Natural killer cell (primary cell): ENCODE measurements around the gene SLX4IP. TPM values are rescaled to one million over a fixed set of nuclear protein-coding genes. Genes with fewer than 3 reads are reported as not detected.
A peak's percentile ranks its signal among the peaks of the same experiment; 100 is the strongest.

Experiments used
- ATAC-seq, 3 donors: fragments of 150-1000 bp in 2 of 3; fragments of 200-7000 bp in 1 of 3; cut with Tn5 transposase; 1 replicate in 1 of 3; 2 replicates in 2 of 3; pipeline ENCODE4 v1.10.0; 2021; ENCODE audit warnings: mild to moderate bottlenecking in 2 of 3, moderate library complexity in 2 of 3
- DNase-seq, 2 donors: peaks; one replicate each; pipeline versions ENCODE4 v3.0.0 to v3.0.0-alpha.2; 2013 to 2021; ENCODE audit warnings: mixed read lengths in 1 of 2
- H3K27ac ChIP-seq: one replicate; pipeline ENCODE4 v1.5.1; 2013; ENCODE audit warnings: mild to moderate bottlenecking, low read length
- H3K27me3 ChIP-seq: one replicate; pipeline ENCODE4 v1.6.1; 2013; ENCODE audit warnings: low read length; ENCODE audit not compliant: control insufficient read depth, insufficient read depth
- H3K36me3 ChIP-seq: one replicate; pipeline ENCODE4 v1.6.1; 2013; ENCODE audit warnings: low read length; ENCODE audit not compliant: control insufficient read depth, insufficient read depth
- H3K4me1 ChIP-seq: one replicate; pipeline ENCODE4 v1.6.1; 2013; ENCODE audit warnings: low read length; ENCODE audit not compliant: control insufficient read depth, insufficient read depth
- H3K4me3 ChIP-seq: one replicate; pipeline ENCODE4 v1.5.1; 2013; ENCODE audit warnings: low read length
- H3K9me3 ChIP-seq: one replicate; pipeline ENCODE4 v1.6.1; 2013; ENCODE audit warnings: low read length; ENCODE audit not compliant: control insufficient read depth, insufficient read depth
- H3K27ac Mint-ChIP-seq, 2 donors: one replicate each; pipeline ENCODE4 v1.8.0; 2022; ENCODE audit warnings: mild to moderate bottlenecking in 2 of 2, mixed read lengths in 2 of 2, moderate library complexity in 1 of 2
- H3K27me3 Mint-ChIP-seq, 2 donors: one replicate each; pipeline ENCODE4 v1.8.0; 2022; ENCODE audit warnings: low read depth in 2 of 2, mixed read lengths in 2 of 2
- H3K36me3 Mint-ChIP-seq: one replicate; pipeline ENCODE4 v1.8.0; 2022; ENCODE audit warnings: mixed read lengths
- H3K4me1 Mint-ChIP-seq, 2 donors: one replicate each; pipeline ENCODE4 v1.8.0; 2022; ENCODE audit warnings: mixed read lengths in 2 of 2
- H3K4me3 Mint-ChIP-seq: one replicate; pipeline ENCODE4 v1.8.0; 2022; ENCODE audit warnings: mild to moderate bottlenecking, moderate library complexity, mixed read lengths
- H3K9me3 Mint-ChIP-seq, 2 donors: one replicate each; pipeline ENCODE4 v1.8.0; 2022; ENCODE audit warnings: mixed read lengths in 2 of 2
- CTCF ChIP-seq: fragments of 200-600 bp; IDR thresholded peaks from one replicate; pipeline ENCODE4 v1.8.0; 2022; ENCODE audit warnings: antibody characterized with exemption
- WGBS: methylation state at CpG from one replicate; pipeline ENCODE4 v1.1.7; 2013; ENCODE audit warnings: missing lambda C conversion rate; ENCODE audit not compliant: insufficient coverage; 5-methylcytosine and 5-hydroxymethylcytosine counted together
- intact Hi-C: fragments of 100-400 bp; cut with micrococcal nuclease; formaldehyde crosslinking; loops from one replicate; pipeline ENCODE4 v1.14.2; 2022
- total RNA-seq, 4 donors: library from RNA; stranded (reverse); fragments of 120-200 nt in 1 of 4; gene quantifications; one replicate each; pipeline versions ENCODE4 v1.2.3 to v1.2.4, GENCODE V29; 2013 to 2022

The SLX4IP gene
- total RNA-seq, 3 donors from 2014 or later (not counting 1 experiment from before 2014, with no cell fraction given), result 2.9 to 5.5 (median 5.2) TPM

- Mint-ChIP-seq H3K27me3 (no peaks in the 10 kb centered on the region), H3K9me3 (no peaks in the 10 kb centered on the region), H3K4me1 (peaks cover 7 to 9% of the 10 kb centered on the region in 2 donors), H3K4me3 (no peak overlapping the region), H3K27ac (no peak overlapping the region), H3K36me3 (no peaks in the 10 kb centered on the region)
- DNase-seq (no peak), ATAC-seq (no peak)
- 88% methylated on average over 1 of the region's 2 CpGs for WGBS
- Histone ChIP-seq H3K27me3 (no peaks in the 10 kb centered on the region), H3K4me3 (no peak overlapping the region), H3K36me3 (no peaks in the 10 kb centered on the region), H3K4me1 (no peaks in the 10 kb centered on the region), H3K9me3 (no peaks in the 10 kb centered on the region), H3K27ac (no peak overlapping the region)
- intact Hi-C loops, result no loop called here
- no peak for TF ChIP-seq CTCF
These were observed 95.8 kb downstream of the SLX4IP start for GRCh38 chr20:10530883-10531282.

GRCh38 chr20:10531848-10532247 lies 96.7 kb downstream of the SLX4IP start:
- Histone ChIP-seq H3K4me3 (no peak overlapping the region), H3K9me3 (no peaks in the 10 kb centered on the region), H3K36me3 (no peaks in the 10 kb centered on the region), H3K27me3 (no peaks in the 10 kb centered on the region), H3K27ac (no peak overlapping the region), H3K4me1 (no peaks in the 10 kb centered on the region)
- Mint-ChIP-seq H3K36me3 (no peaks in the 10 kb centered on the region), H3K9me3 (no peaks in the 10 kb centered on the region), H3K4me1 (peaks cover 7 to 9% of the 10 kb centered on the region in 2 donors), H3K27ac (no peak overlapping the region), H3K4me3 (no peak overlapping the region), H3K27me3 (no peaks in the 10 kb centered on the region)
- DNase-seq (no peak), ATAC-seq (no peak)
- intact Hi-C loops, result no loop called here
- WGBS, result 83% methylated on average over 2 of the region's 3 CpGs
- no peak for TF ChIP-seq CTCF

GRCh38 chr20:10532361-10532760 lies 97.3 kb downstream of the SLX4IP start:
- H3K4me1 Mint-ChIP-seq, result peaks cover 7 to 9% of the 10 kb centered on the region in 2 donors
- Histone ChIP-seq H3K9me3 (no peaks in the 10 kb centered on the region), H3K4me1 (no peaks in the 10 kb centered on the region), H3K27ac (no peak overlapping the region), H3K36me3 (no peaks in the 10 kb centered on the region), H3K4me3 (no peak overlapping the region), H3K27me3 (no peaks in the 10 kb centered on the region)
- H3K27me3 Mint-ChIP-seq, result no peaks in the 10 kb centered on the region
- intact Hi-C loops, result no loop called here
- no peak for TF ChIP-seq CTCF
- no peak for ATAC-seq
- H3K36me3 Mint-ChIP-seq, result no peaks in the 10 kb centered on the region
- WGBS, result 93% methylated on average over 2 of the region's 3 CpGs
- DNase-seq, result no peak
- no peaks in the 10 kb centered on the region for H3K9me3 Mint-ChIP-seq
- H3K4me3 Mint-ChIP-seq, result no peak overlapping the region
- H3K27ac Mint-ChIP-seq, result no peak overlapping the region

GRCh38 chr20:10536531-10536930 lies 101.4 kb downstream of the SLX4IP start:
- H3K9me3 ChIP-seq, result no peaks in the 10 kb centered on the region
- no peak overlapping the region for H3K4me3 ChIP-seq
- no peaks in the 10 kb centered on the region for H3K36me3 ChIP-seq
- Mint-ChIP-seq H3K4me3 (no peak overlapping the region), H3K9me3 (no peaks in the 10 kb centered on the region), H3K4me1 (peaks cover 13 to 14% of the 10 kb centered on the region in 2 donors), H3K27ac (no peak overlapping the region), H3K36me3 (no peaks in the 10 kb centered on the region), H3K27me3 (no peaks in the 10 kb centered on the region)
- DNase-seq, result peak in 1 of 2 donors; percentile 44
- ATAC-seq, result peak in 1 of 3 donors; percentile 29
- WGBS, result 39% methylated on average over 4 of the region's 4 CpGs
- intact Hi-C loops, result loop anchor here (1.0 kb wide), 1 partner anchor 67 kb away; no protein-coding TSS in a partner anchor
- no peak overlapping the region for H3K27ac ChIP-seq
- peak; percentile 37 for TF ChIP-seq CTCF
- H3K27me3 ChIP-seq, result no peaks in the 10 kb centered on the region
- no peaks in the 10 kb centered on the region for H3K4me1 ChIP-seq
